Measurements from ENCODE around the gene FOXC1.

FOXC1 gene

GRCh38 chr6:1611572-1612298 lies 2.0 kb downstream of the FOXC1 start:
- no peak for DNase-seq (ENCODE audit: extremely low read depth in 1 of 2, low read depth in 1 of 2)

GRCh38 chr6:1612299-1612973 lies 2.7 kb downstream of the FOXC1 start:
- DNase-seq (ENCODE audit: extremely low read depth in 1 of 2, low read depth in 1 of 2): no peak

- DNase-seq (ENCODE audit: extremely low read depth in 1 of 2, low read depth in 1 of 2): no peak
These were observed 3.2 kb downstream of the FOXC1 start for GRCh38 chr6:1612974-1613306.

- no peak for DNase-seq (ENCODE audit: extremely low read depth in 1 of 2, low read depth in 1 of 2)
These were observed 3.6 kb downstream of the FOXC1 start for GRCh38 chr6:1613346-1613687.

GRCh38 chr6:1613688-1614447 lies 4.2 kb downstream of the FOXC1 start:
- no peak for DNase-seq (ENCODE audit: extremely low read depth in 1 of 2, low read depth in 1 of 2)

- DNase-seq (ENCODE audit: extremely low read depth in 1 of 2, low read depth in 1 of 2): no peak
These were observed 4.9 kb downstream of the FOXC1 start for GRCh38 chr6:1614448-1615150.

- no peak for DNase-seq (ENCODE audit: extremely low read depth in 1 of 2, low read depth in 1 of 2)
These were observed 5.6 kb downstream of the FOXC1 start for GRCh38 chr6:1615151-1615852.

- no peak for DNase-seq (ENCODE audit: extremely low read depth in 1 of 2, low read depth in 1 of 2)
These were observed 6.2 kb downstream of the FOXC1 start for GRCh38 chr6:1615853-1616420.

- DNase-seq (ENCODE audit: extremely low read depth in 1 of 2, low read depth in 1 of 2): no peak
These were observed 7.2 kb downstream of the FOXC1 start for GRCh38 chr6:1616701-1617463.

GRCh38 chr6:1617466-1618310 lies 8.0 kb downstream of the FOXC1 start:
- DNase-seq (ENCODE audit: extremely low read depth in 1 of 2, low read depth in 1 of 2): no peak

- DNase-seq (ENCODE audit: extremely low read depth in 1 of 2, low read depth in 1 of 2): no peak
These were observed 8.8 kb downstream of the FOXC1 start for GRCh38 chr6:1618311-1619097.

- DNase-seq (ENCODE audit: extremely low read depth in 1 of 2, low read depth in 1 of 2): no peak
These were observed 9.5 kb downstream of the FOXC1 start for GRCh38 chr6:1619098-1619672.

GRCh38 chr6:1619673-1620503 lies 10.2 kb downstream of the FOXC1 start:
- DNase-seq (ENCODE audit: extremely low read depth in 1 of 2, low read depth in 1 of 2): no peak

GRCh38 chr6:1620504-1621069 lies 10.9 kb downstream of the FOXC1 start:
- no peak for DNase-seq (ENCODE audit: extremely low read depth in 1 of 2, low read depth in 1 of 2)

GRCh38 chr6:1621070-1621701 lies 11.5 kb downstream of the FOXC1 start:
- no peak for DNase-seq (ENCODE audit: extremely low read depth in 1 of 2, low read depth in 1 of 2)

- no peak for DNase-seq (ENCODE audit: extremely low read depth in 1 of 2, low read depth in 1 of 2)
These were observed 12.6 kb downstream of the FOXC1 start for GRCh38 chr6:1622220-1622850.
